H9 (cell line): Measurements from ENCODE around the gene NDUFB10. TPM values are rescaled to one million over a fixed set of nuclear protein-coding genes. Genes with fewer than 3 reads are reported as not detected.

Source experiments
- DNase-seq: peaks from one replicate; pipeline ENCODE4 v3.0.0-alpha.2; 2017
- H2AFZ ChIP-seq: one replicate; pipeline ENCODE4 v1.6.1; 2013; ENCODE audit warnings: mild to moderate bottlenecking, low read length, control low read depth, moderate library complexity
- H2AK5ac ChIP-seq: 2 replicates; pipeline ENCODE4 v1.6.1; 2013; ENCODE audit warnings: low read length, control low read depth, mixed read lengths; ENCODE audit not compliant: insufficient read length
- H2BK120ac ChIP-seq: one replicate; pipeline ENCODE4 v1.6.1; 2013; ENCODE audit warnings: low read depth, mild to moderate bottlenecking, low read length, control low read depth, inconsistent platforms; ENCODE audit not compliant: poor library complexity, severe bottlenecking
- H2BK12ac ChIP-seq: 2 replicates; pipeline ENCODE4 v1.6.1; 2013; ENCODE audit warnings: low read length, control low read depth, mixed read lengths, low read depth; ENCODE audit not compliant: insufficient read length
- H2BK15ac ChIP-seq: 2 replicates; pipeline ENCODE4 v1.6.1; 2013; ENCODE audit warnings: low read depth, low read length, control low read depth
- H2BK20ac ChIP-seq: one replicate; pipeline ENCODE4 v1.6.1; 2013; ENCODE audit warnings: low read depth, mild to moderate bottlenecking, low read length, control low read depth, inconsistent platforms; ENCODE audit not compliant: poor library complexity, severe bottlenecking
- H2BK5ac ChIP-seq: 2 replicates; pipeline ENCODE4 v1.6.1; 2013; ENCODE audit warnings: low read length, control low read depth, mixed read lengths; ENCODE audit not compliant: insufficient read length
- H3K14ac ChIP-seq: 2 replicates; pipeline ENCODE4 v1.6.1; 2013; ENCODE audit warnings: low read length, control low read depth; ENCODE audit not compliant: insufficient read depth
- H3K18ac ChIP-seq: 2 replicates; pipeline ENCODE4 v1.6.1; 2013; ENCODE audit warnings: low read depth, mild to moderate bottlenecking, mixed read lengths, low read length, control low read depth; ENCODE audit not compliant: insufficient read length
- H3K23ac ChIP-seq: 2 replicates; pipeline ENCODE4 v1.6.1; 2013; ENCODE audit warnings: low read length, control low read depth, mixed read lengths, low read depth; ENCODE audit not compliant: insufficient read length
- H3K23me2 ChIP-seq: 2 replicates; pipeline ENCODE4 v1.6.1; 2013; ENCODE audit warnings: low read depth, mild to moderate bottlenecking, mixed read lengths, low read length, control low read depth; ENCODE audit not compliant: insufficient read length, poor library complexity, severe bottlenecking
- H3K27ac ChIP-seq: 2 replicates; pipeline ENCODE4 v1.5.1; 2013; ENCODE audit warnings: low read length, control low read depth, mixed read lengths, low read depth; ENCODE audit not compliant: insufficient read length
- H3K27me3 ChIP-seq: 2 replicates; pipeline ENCODE4 v1.6.1; 2013; ENCODE audit warnings: low read length, control low read depth, inconsistent platforms; ENCODE audit not compliant: insufficient read depth
- H3K4ac ChIP-seq: 2 replicates; pipeline ENCODE4 v1.6.1; 2013; ENCODE audit warnings: low read depth, mild to moderate bottlenecking, control low read depth, inconsistent platforms, low read length, moderate library complexity
- H3K4me1 ChIP-seq: 2 replicates; pipeline ENCODE4 v1.6.1; 2013; ENCODE audit warnings: low read length, control low read depth, inconsistent platforms; ENCODE audit not compliant: insufficient read depth
- H3K4me2 ChIP-seq: 2 replicates; pipeline ENCODE4 v1.6.1; 2013; ENCODE audit warnings: low read length, control low read depth, mixed read lengths; ENCODE audit not compliant: insufficient read length, insufficient read depth
- H3K56ac ChIP-seq: 2 replicates; pipeline ENCODE4 v1.6.1; 2013; ENCODE audit warnings: low read depth, mild to moderate bottlenecking, mixed read lengths, low read length, control low read depth; ENCODE audit not compliant: insufficient read length
- H3K79me1 ChIP-seq: 2 replicates; pipeline ENCODE4 v1.6.1; 2013; ENCODE audit warnings: low read depth, mild to moderate bottlenecking, moderate library complexity, low read length, control low read depth, inconsistent platforms; ENCODE audit not compliant: insufficient read depth, poor library complexity, severe bottlenecking
- H3K79me2 ChIP-seq: 2 replicates; pipeline ENCODE4 v1.6.1; 2013; ENCODE audit warnings: low read length, control low read depth, inconsistent platforms; ENCODE audit not compliant: insufficient read depth
- H3K9ac ChIP-seq: 2 replicates; pipeline ENCODE4 v1.6.1; 2013; ENCODE audit warnings: low read length, control low read depth, mixed read lengths; ENCODE audit not compliant: insufficient read length; ENCODE audit errors: extremely low read depth
- H3K9me3 ChIP-seq: one replicate; pipeline ENCODE4 v1.6.1; 2013; ENCODE audit warnings: low read depth, low read length, inconsistent platforms; ENCODE audit not compliant: control insufficient read depth
- H3T11ph ChIP-seq: one replicate; pipeline ENCODE4 v1.6.1; 2013; ENCODE audit warnings: mild to moderate bottlenecking, low read length, control low read depth, inconsistent platforms
- H4K20me1 ChIP-seq: one replicate; pipeline ENCODE4 v1.6.1; 2013; ENCODE audit not compliant: control insufficient read depth, insufficient read length, insufficient read depth
- H4K5ac ChIP-seq: 2 replicates; pipeline ENCODE4 v1.6.1; 2013; ENCODE audit warnings: low read depth, mild to moderate bottlenecking, mixed read lengths, low read length, control low read depth; ENCODE audit not compliant: insufficient read length
- H4K8ac ChIP-seq: replicated peaks from 2 replicates; pipeline ENCODE4 v1.6.1; 2013; ENCODE audit warnings: low read length, control low read depth, mixed read lengths, low read depth; ENCODE audit not compliant: insufficient read length
- H4K91ac ChIP-seq: 2 replicates; pipeline ENCODE4 v1.6.1; 2013; ENCODE audit warnings: low read depth, mild to moderate bottlenecking, moderate library complexity, mixed read lengths, low read length, control low read depth; ENCODE audit not compliant: insufficient read length
- H3K27ac Mint-ChIP-seq, 3 experiments: 2 replicates in 2 of 3; 3 replicates in 1 of 3; pipeline ENCODE4 v1.8.0; 2020 to 2021; ENCODE audit warnings: mixed read lengths in 3 of 3, mild to moderate bottlenecking in 1 of 3, moderate library complexity in 1 of 3
- H3K27me3 Mint-ChIP-seq: 2 replicates; pipeline ENCODE4 v1.8.0; 2021; ENCODE audit warnings: low read depth, mild to moderate bottlenecking, moderate library complexity, mixed read lengths
- H3K36me3 Mint-ChIP-seq, 3 experiments: 2 replicates in 2 of 3; 3 replicates in 1 of 3; pipeline ENCODE4 v1.8.0; 2020 to 2021; ENCODE audit warnings: low read depth in 3 of 3, mixed read lengths in 3 of 3; ENCODE audit not compliant: insufficient read depth in 1 of 3
- H3K4me1 Mint-ChIP-seq, 2 experiments: 2 replicates each; pipeline ENCODE4 v1.8.0; 2020; ENCODE audit warnings: mixed read lengths in 2 of 2
- H3K4me3 Mint-ChIP-seq, 2 experiments: 2 replicates in 1 of 2; 3 replicates in 1 of 2; pipeline ENCODE4 v1.8.0; 2020 to 2021; ENCODE audit warnings: mild to moderate bottlenecking in 2 of 2, mixed read lengths in 2 of 2, moderate library complexity in 1 of 2
- H3K9me3 Mint-ChIP-seq, 2 experiments: 2 replicates in 1 of 2; 3 replicates in 1 of 2; pipeline ENCODE4 v1.8.0; 2020; ENCODE audit warnings: mild to moderate bottlenecking in 2 of 2, mixed read lengths in 2 of 2, moderate library complexity in 1 of 2
- CTCF ChIP-seq: fragments of 200-600 bp; sonication (generic); conservative IDR thresholded peaks from 3 replicates; pipeline ENCODE4 v1.8.0; 2021; ENCODE audit warnings: antibody characterized with exemption, mild to moderate bottlenecking
- WGBS: extraction: QIAGEN DNeasy Blood & Tissue Kit; methylation state at CpG from one replicate; pipeline ENCODE4 v1.1.7; 2013; ENCODE audit warnings: missing lambda C conversion rate, low lambda C conversion rate, mixed read lengths; ENCODE audit not compliant: insufficient read length; ENCODE audit errors: extremely low coverage; 5-methylcytosine and 5-hydroxymethylcytosine counted together
- total RNA-seq: library from RNA; stranded (reverse); gene quantifications from 2 replicates; pipeline ENCODE4 v1.2.1, GENCODE V29; 2021

NDUFB10 gene
- total RNA-seq, 1 experiment from 2014 or later: 191 TPM

- DNase-seq: no peak
- H3K36me3 Mint-ChIP-seq: peaks cover 5 to 16% (median 12%) of the 10 kb centered on the region in 3 experiments
- Histone ChIP-seq H2BK12ac (no peak overlapping the region), H2AFZ (no peak overlapping the region), H3K9me3 (no peaks in the 10 kb centered on the region), H2BK120ac (no peak overlapping the region), H3K27me3 (no peaks in the 10 kb centered on the region), H3K4me2 (peak overlapping the region; percentile 73), H4K8ac (no peak overlapping the region), H2AK5ac (no peak overlapping the region), H2BK20ac (no peak overlapping the region), H3K4ac (no peak overlapping the region), H2BK5ac (no peak overlapping the region), H2BK15ac (no peak overlapping the region), H3K79me1 (peaks cover 23% of the 10 kb centered on the region), H3K14ac (no peak overlapping the region), H3K27ac (no peak overlapping the region), H3T11ph (no peak overlapping the region), H3K18ac (no peak overlapping the region), H3K79me2 (peaks cover 26% of the 10 kb centered on the region; the same call in 1 of the 2 replicates), H4K5ac (no peak overlapping the region), H3K9ac (peak overlapping the region; percentile 77), H4K20me1 (no peaks in the 10 kb centered on the region), H3K23ac (no peak overlapping the region), H4K91ac (no peak overlapping the region), H3K56ac (no peak overlapping the region), H3K23me2 (peaks cover 11% of the 10 kb centered on the region), H3K4me1 (peaks cover 6% of the 10 kb centered on the region; the same call in 1 of the 2 replicates)
- no peaks in the 10 kb centered on the region; a peak in 1 of 5 replicates for H3K9me3 Mint-ChIP-seq
- H3K4me3 Mint-ChIP-seq: peak overlapping the region; percentile 78 to 81
- WGBS: no CpG with 5 or more reads among the region's 15 CpGs
- H3K27ac Mint-ChIP-seq: no peak overlapping the region; a peak in 1 of 7 replicates
- peaks cover 22 to 36% of the 10 kb centered on the region in 2 experiments for H3K4me1 Mint-ChIP-seq
- no peak for TF ChIP-seq CTCF
- no peaks in the 10 kb centered on the region; the same call in 1 of the 2 replicates for H3K27me3 Mint-ChIP-seq
These were observed 48.7 kb downstream of the NDUFB10 start for GRCh38 chr16:2008009-2008526.
